HG02642 (cell line): ENCODE data around the gene KCNJ12.

Source experiments
- ATAC-seq: cut with Tn5 transposase; IDR thresholded peaks from one replicate; pipeline ENCODE4 v1.9.1; 2021; ENCODE audit warnings: mild to moderate bottlenecking; ENCODE audit not compliant: unreplicated experiment, poor library complexity

Gene KCNJ12

GRCh38 chr17:21463779-21464407 is 87.7 kb downstream of the KCNJ12 start:
- no peak for ATAC-seq

GRCh38 chr17:21464611-21465021 is 88.5 kb downstream of the KCNJ12 start:
- no peak for ATAC-seq

DNA sequence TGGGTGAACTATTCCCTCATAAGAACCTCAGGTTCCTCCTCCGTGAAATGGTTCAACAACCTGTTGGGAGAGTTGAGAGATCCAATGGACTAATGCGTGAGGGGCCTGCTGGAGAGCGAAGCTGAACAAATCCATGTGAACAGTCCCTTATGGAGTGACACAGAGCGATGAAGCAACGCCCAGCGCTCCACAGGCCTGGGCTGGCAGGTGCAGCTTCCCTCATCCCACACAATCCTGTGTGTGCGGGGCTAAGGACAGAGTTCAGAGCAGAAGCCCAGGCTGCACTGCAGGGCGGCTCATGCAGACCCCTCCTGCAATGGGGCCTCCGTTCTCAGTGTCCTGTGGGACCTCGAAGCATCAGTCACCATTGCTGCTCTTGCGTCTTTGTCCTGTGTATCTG is 90.4 kb downstream of the KCNJ12 start:
- no peak for ATAC-seq

DNA sequence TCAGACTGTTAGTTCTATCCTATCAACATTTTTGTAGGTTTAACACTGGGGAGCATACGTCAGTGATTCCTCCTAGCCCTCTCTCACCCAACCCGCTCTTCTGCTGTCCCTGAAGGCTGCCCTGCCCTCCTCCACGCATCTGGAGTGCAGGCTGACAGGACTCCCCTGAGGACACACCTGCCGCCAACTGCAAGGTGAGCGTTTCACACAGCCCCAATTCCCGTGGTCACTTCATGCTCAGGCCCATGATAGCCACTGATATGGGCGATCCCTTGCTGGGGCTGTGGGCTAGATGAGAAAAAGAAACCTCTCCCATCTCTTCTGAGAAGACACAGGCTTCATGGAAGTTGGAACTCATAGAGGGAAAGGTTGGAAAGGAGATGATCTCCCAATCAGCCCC is 91.0 kb downstream of the KCNJ12 start:
- no peak for ATAC-seq

- ATAC-seq = no peak
These were observed 91.8 kb downstream of the KCNJ12 start for GRCh38 chr17:21467739-21468490.
